Measurements from ENCODE around the gene ACSL6.

GRCh38 chr5:132017738-132018625 is 6.5 kb upstream of the ACSL6 start:
- no peak for TF ChIP-seq ZNF398 (tag by site-specific recombination; IDR thresholded peaks at IDR 0.05)
- no peak for TF ChIP-seq ZNF112 (tag by site-specific recombination; IDR thresholded peaks at IDR 0.05)
- no peak for TF ChIP-seq YY1 (tag by site-specific recombination; IDR thresholded peaks at IDR 0.05)
- no peak for TF ChIP-seq ZNF274 (IDR thresholded peaks at IDR 0.05; ENCODE audit: low read length)
- no peak for TF ChIP-seq ZNF274 (tag by site-specific recombination; IDR thresholded peaks at IDR 0.05; ENCODE audit: borderline replicate concordance)
- TF ChIP-seq ZNF549 (tag by site-specific recombination; IDR thresholded peaks at IDR 0.05) = no peak
- no peak for TF ChIP-seq YY2 (tag by site-specific recombination; IDR thresholded peaks at IDR 0.05)
- no peak for TF ChIP-seq ZNF184 (tag by site-specific recombination; IDR thresholded peaks at IDR 0.05)
- no peak for TF ChIP-seq ZBTB20 (tag by site-specific recombination; IDR thresholded peaks at IDR 0.05)
- TF ChIP-seq CTCF (tag by site-specific recombination; IDR thresholded peaks at IDR 0.05) = no peak
- TF ChIP-seq ZNF416 (tag by site-specific recombination; IDR thresholded peaks at IDR 0.05) = no peak
- TF ChIP-seq OVOL3 (tag by site-specific recombination; IDR thresholded peaks at IDR 0.05) = no peak
- no peak for TF ChIP-seq ATF2 (tag by site-specific recombination; IDR thresholded peaks at IDR 0.05; ENCODE audit: low read depth)

All from HEK293 (cell line).